IMR-90 (cell line): ENCODE measurements around the gene VGLL2. TPM values are rescaled to one million over a fixed set of nuclear protein-coding genes. Genes with fewer than 3 reads are reported as not detected.

Source experiments
- ATAC-seq: fragments of 200-7000 bp; cut with Tn5 transposase; 2 replicates; pipeline ENCODE4 v1.9.1; 2020; ENCODE audit warnings: low read depth, mild to moderate bottlenecking, moderate library complexity
- BruUV-seq: library from RNA; stranded (reverse); fragments of 400-500 nt; replicated peaks from 2 replicates; lab custom pipeline; 2021; lab: Mats Ljungman, UMichigan
- CTCF ChIA-PET: fragments of 300-600 bp; formaldehyde crosslinking; extraction: SDS; loops from one replicate; lab custom pipeline; 2021; ENCODE audit warnings: antibody characterized with exemption; lab: Yijun Ruan, JAX
- POLR2A ChIA-PET: fragments of 300-600 bp; sonication (Branson Sonifier 250); formaldehyde crosslinking; loops from one replicate; lab custom pipeline; 2022; ENCODE audit warnings: antibody characterized with exemption; ENCODE audit not compliant: unreplicated experiment; lab: Charles Lee
- DNase-seq: peaks from one replicate; pipeline ENCODE4 v3.0.0; 2013
- H2AFZ ChIP-seq: replicated peaks from 2 replicates; pipeline ENCODE3; 2013; ENCODE audit warnings: low read length, mild to moderate bottlenecking; ENCODE audit not compliant: poor library complexity
- H2AK5ac ChIP-seq: 2 replicates; pipeline ENCODE4 v1.6.1; 2013; ENCODE audit warnings: low read depth, low read length, inconsistent platforms
- H2AK9ac ChIP-seq: replicated peaks from 2 replicates; pipeline ENCODE3; 2013; ENCODE audit warnings: mild to moderate bottlenecking, low read depth, low read length, moderate library complexity; ENCODE audit not compliant: poor library complexity
- H2BK120ac ChIP-seq: 2 replicates; pipeline ENCODE4 v1.6.1; 2013; ENCODE audit warnings: low read depth, low read length, inconsistent platforms
- H2BK15ac ChIP-seq: 3 replicates; pipeline ENCODE4 v1.6.1; 2013; ENCODE audit warnings: low read depth, low read length, inconsistent platforms
- H2BK20ac ChIP-seq: 2 replicates; pipeline ENCODE4 v1.6.1; 2013; ENCODE audit warnings: low read depth, mild to moderate bottlenecking, inconsistent platforms, low read length, moderate library complexity
- H2BK5ac ChIP-seq: 2 replicates; pipeline ENCODE4 v1.6.1; 2013; ENCODE audit warnings: mild to moderate bottlenecking, low read depth, low read length, inconsistent platforms; ENCODE audit not compliant: poor library complexity, severe bottlenecking
- H3K14ac ChIP-seq: replicated peaks from 2 replicates; pipeline ENCODE4 v1.6.1; 2013; ENCODE audit warnings: low read depth, low read length, inconsistent platforms
- H3K18ac ChIP-seq: 2 replicates; pipeline ENCODE4 v1.6.1; 2013; ENCODE audit warnings: low read depth, low read length, control low read depth
- H3K23ac ChIP-seq: 2 replicates; pipeline ENCODE4 v1.6.1; 2013; ENCODE audit warnings: low read depth, low read length, inconsistent platforms
- H3K27ac ChIP-seq: 2 replicates; pipeline ENCODE4 v1.5.1; 2013; ENCODE audit warnings: mild to moderate bottlenecking, control low read depth, low read length; ENCODE audit not compliant: insufficient read depth
- H3K27me3 ChIP-seq: 2 replicates; pipeline ENCODE4 v1.6.1; 2013; ENCODE audit warnings: low read length; ENCODE audit not compliant: control insufficient read depth, insufficient read depth
- H3K36me3 ChIP-seq: 2 replicates; pipeline ENCODE4 v1.6.1; 2013; ENCODE audit warnings: low read length, mixed read lengths; ENCODE audit not compliant: control insufficient read depth, insufficient read depth
- H3K4ac ChIP-seq: 2 replicates; pipeline ENCODE4 v1.6.1; 2013; ENCODE audit warnings: low read depth, low read length, inconsistent platforms
- H3K4me1 ChIP-seq: 2 replicates; pipeline ENCODE4 v1.6.1; 2013; ENCODE audit warnings: low read length, mixed read lengths; ENCODE audit not compliant: control insufficient read depth, insufficient read depth
- H3K4me2 ChIP-seq: 2 replicates; pipeline ENCODE4 v1.6.1; 2013; ENCODE audit warnings: low read depth, mild to moderate bottlenecking, control low read depth, low read length, moderate library complexity
- H3K4me3 ChIP-seq: 2 replicates; pipeline ENCODE4 v1.5.1; 2013; ENCODE audit warnings: low read depth, mild to moderate bottlenecking, control low read depth, low read length, moderate library complexity; ENCODE audit not compliant: insufficient read depth
- H3K56ac ChIP-seq: 2 replicates; pipeline ENCODE4 v1.6.1; 2013; ENCODE audit warnings: low read length, inconsistent platforms; ENCODE audit not compliant: insufficient read depth; ENCODE audit errors: extremely low read depth
- H3K79me1 ChIP-seq, 2 experiments: 2 replicates each; pipeline ENCODE4 v1.6.1; 2013; ENCODE audit warnings: low read length in 2 of 2, inconsistent platforms in 1 of 2, low read depth in 1 of 2
- H3K9ac ChIP-seq: 2 replicates; pipeline ENCODE4 v1.6.1; 2013; ENCODE audit warnings: low read depth, low read length, control low read depth
- H3K9me1 ChIP-seq: 2 replicates; pipeline ENCODE4 v1.6.1; 2013; ENCODE audit warnings: low read length, inconsistent platforms; ENCODE audit not compliant: insufficient read depth
- H3K9me3 ChIP-seq: 2 replicates; pipeline ENCODE4 v1.6.1; 2013; ENCODE audit warnings: low read length; ENCODE audit not compliant: control insufficient read depth, insufficient read depth
- H4K20me1 ChIP-seq: 2 replicates; pipeline ENCODE4 v1.6.1; 2013; ENCODE audit warnings: low read length, inconsistent platforms; ENCODE audit not compliant: insufficient read depth
- H4K5ac ChIP-seq: 2 replicates; pipeline ENCODE4 v1.6.1; 2013; ENCODE audit warnings: mild to moderate bottlenecking, low read depth, low read length, control low read depth
- H4K8ac ChIP-seq, 2 experiments: 2 replicates each; pipeline ENCODE4 v1.6.1; 2013; ENCODE audit warnings: low read depth in 2 of 2, low read length in 2 of 2, control low read depth in 1 of 2, inconsistent platforms in 1 of 2
- H4K91ac ChIP-seq: 2 replicates; pipeline ENCODE4 v1.6.1; 2013; ENCODE audit warnings: low read depth, low read length, inconsistent platforms; ENCODE audit not compliant: insufficient read depth
- BHLHE40 ChIP-seq: fragments of 150-350 bp; IDR thresholded peaks from 2 replicates; pipeline ENCODE4 v1.6.1; 2016; ENCODE audit warnings: mild to moderate bottlenecking, low read depth, low read length
- CEBPB ChIP-seq: IDR thresholded peaks from 2 replicates; pipeline ENCODE4 v1.6.1; 2012; ENCODE audit warnings: low read depth, low read length, improper control_type of control experiment
- CHD1 ChIP-seq: IDR thresholded peaks from 2 replicates; pipeline ENCODE4 v1.6.1; 2012; ENCODE audit warnings: low read depth, low read length, improper control_type of control experiment
- MAFK ChIP-seq: IDR thresholded peaks from 2 replicates; pipeline ENCODE4 v1.6.1; 2012; ENCODE audit warnings: low read depth, low read length, improper control_type of control experiment
- NFE2L2 ChIP-seq: fragments of 150-350 bp; IDR thresholded peaks from 2 replicates; pipeline ENCODE4 v1.6.1; 2016; ENCODE audit warnings: low read depth, mild to moderate bottlenecking, low read length
- POLR2A ChIP-seq: IDR thresholded peaks from 2 replicates; pipeline ENCODE4 v1.6.1; 2012; ENCODE audit warnings: mild to moderate bottlenecking, low read depth, low read length
- RAD21 ChIP-seq: IDR thresholded peaks from 2 replicates; pipeline ENCODE4 v1.6.1; 2012; ENCODE audit warnings: low read length, improper control_type of control experiment
- RCOR1 ChIP-seq: IDR thresholded peaks from 2 replicates; pipeline ENCODE4 v1.6.1; 2012; ENCODE audit warnings: mild to moderate bottlenecking, low read length, improper control_type of control experiment; ENCODE audit not compliant: insufficient replicate concordance
- RFX5 ChIP-seq: IDR thresholded peaks from 2 replicates; pipeline ENCODE4 v1.8.0; 2012; ENCODE audit warnings: low read depth, mild to moderate bottlenecking, low read length, moderate library complexity
- SMC3 ChIP-seq: fragments of 150-350 bp; IDR thresholded peaks from 2 replicates; pipeline ENCODE4 v1.6.1; 2016; ENCODE audit warnings: low read depth, mild to moderate bottlenecking, antibody characterized with exemption, low read length, moderate library complexity
- WGBS, 2 experiments: methylation state at CpG; one replicate each; pipeline versions ENCODE4 v1.1.5 to v1.1.7; 2013; ENCODE audit warnings: missing lambda C conversion rate in 2 of 2; ENCODE audit not compliant: insufficient read length in 1 of 2; ENCODE audit errors: extremely low coverage in 2 of 2; 5-methylcytosine and 5-hydroxymethylcytosine counted together
- dilution Hi-C: fragments of 300-500 bp; cut with HindIII; formaldehyde crosslinking; loops from one replicate; pipeline ENCODE4 v1.14.3; 2018; ENCODE audit warnings: low sequenced_read_pairs; ENCODE audit not compliant: unreplicated experiment
- in situ Hi-C: fragments of 300-500 bp; cut with MboI; formaldehyde crosslinking; loops from 3 replicates; pipeline ENCODE4 v1.14.3; 2019; ENCODE audit warnings: low sequenced_read_pairs, inconsistent platforms, mixed read lengths
- intact Hi-C: fragments of 100-400 bp; cut with micrococcal nuclease; formaldehyde crosslinking; loops from 2 replicates; pipeline ENCODE4 v1.10.0; 2022
- polyA plus RNA-seq, 3 experiments: library from polyadenylated mRNA; depleted of rRNA; stranded (reverse); fragments of >200 nt; gene quantifications; 2 replicates each; pipeline ENCODE4 v1.2.3, GENCODE V29; 2012; ENCODE audit warnings: low replicate concordance in 1 of 3
- total RNA-seq: library from RNA; depleted of rRNA; stranded (reverse); fragments of >200 nt; gene quantifications from 2 replicates; pipeline ENCODE4 v1.2.3, GENCODE V29; 2012
- TF ChIP-seq, protein P1 (sequence below): conservative IDR thresholded peaks from 2 replicates; pipeline ENCODE4 v1.5.1; 2012; ENCODE audit warnings: mild to moderate bottlenecking, low read depth, low read length, improper control_type of control experiment
- TF ChIP-seq, protein P2 (sequence below): fragments of 150-350 bp; IDR thresholded peaks from 2 replicates; pipeline ENCODE4 v1.6.1; 2016; ENCODE audit warnings: low read depth, mild to moderate bottlenecking, low read length, moderate library complexity, borderline replicate concordance

The VGLL2 gene
- total and polyA plus RNA-seq, 2 of the 4 experiments (the other 2 are of a cell fraction): not detected

DNA sequence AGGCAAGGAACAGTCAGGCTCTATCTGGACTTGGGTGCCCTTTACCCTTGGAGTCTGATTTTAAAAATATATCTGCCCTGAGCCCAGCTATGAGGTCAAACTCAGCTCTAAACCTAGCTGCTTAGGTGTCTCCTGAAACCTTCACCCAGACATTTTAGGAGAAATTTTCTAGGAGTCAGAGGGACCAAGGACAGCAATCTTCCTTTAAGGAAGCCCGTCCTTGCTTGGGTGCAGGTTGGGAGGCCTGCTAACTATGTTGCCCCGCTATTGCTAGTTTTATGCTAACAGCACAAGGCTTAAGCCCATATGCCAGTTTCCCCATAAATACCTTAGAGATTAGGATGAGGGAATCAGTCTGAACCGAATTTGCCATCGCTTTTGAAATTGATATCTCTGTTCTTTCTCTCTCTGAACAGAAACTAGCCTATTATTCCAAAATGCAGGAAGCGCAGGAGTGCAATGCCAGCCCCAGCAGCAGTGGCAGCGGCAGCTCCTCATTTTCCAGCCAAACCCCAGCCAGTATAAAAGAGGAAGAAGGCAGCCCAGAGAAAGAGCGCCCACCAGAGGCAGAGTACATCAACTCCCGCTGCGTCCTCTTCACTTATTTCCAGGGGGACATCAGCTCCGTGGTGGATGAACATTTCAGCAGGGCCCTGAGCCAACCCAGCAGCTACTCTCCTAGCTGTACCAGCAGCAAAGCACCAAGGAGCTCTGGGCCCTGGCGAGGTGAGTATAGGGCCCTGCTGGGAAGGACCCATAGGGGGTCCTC lies 2.6 kb downstream of the VGLL2 start:
- no peak overlapping the region for H3K27ac ChIP-seq
- no peak overlapping the region for H3K4me3 ChIP-seq
- H3K56ac ChIP-seq: no peak overlapping the region
- no peak overlapping the region for H2AFZ ChIP-seq
- H3K36me3 ChIP-seq: no peaks in the 10 kb centered on the region
- DNase-seq (no peak), ATAC-seq (no peak)
- BruUV-seq: no TSS peak
- H3K4ac ChIP-seq: no peak overlapping the region
- H3K9ac ChIP-seq: no peak overlapping the region
- H2BK20ac ChIP-seq: no peak overlapping the region
- dilution Hi-C loops (no loop called here), in situ Hi-C loops (no loop called here), intact Hi-C loops (no loop called here)
- H2BK5ac ChIP-seq: no peak overlapping the region
- no peak overlapping the region for H2BK15ac ChIP-seq
- H2AK9ac ChIP-seq: no peak overlapping the region
- no peak overlapping the region for H4K8ac ChIP-seq
- no peak for TF ChIP-seq CEBPB
- TF ChIP-seq, protein P1, sequence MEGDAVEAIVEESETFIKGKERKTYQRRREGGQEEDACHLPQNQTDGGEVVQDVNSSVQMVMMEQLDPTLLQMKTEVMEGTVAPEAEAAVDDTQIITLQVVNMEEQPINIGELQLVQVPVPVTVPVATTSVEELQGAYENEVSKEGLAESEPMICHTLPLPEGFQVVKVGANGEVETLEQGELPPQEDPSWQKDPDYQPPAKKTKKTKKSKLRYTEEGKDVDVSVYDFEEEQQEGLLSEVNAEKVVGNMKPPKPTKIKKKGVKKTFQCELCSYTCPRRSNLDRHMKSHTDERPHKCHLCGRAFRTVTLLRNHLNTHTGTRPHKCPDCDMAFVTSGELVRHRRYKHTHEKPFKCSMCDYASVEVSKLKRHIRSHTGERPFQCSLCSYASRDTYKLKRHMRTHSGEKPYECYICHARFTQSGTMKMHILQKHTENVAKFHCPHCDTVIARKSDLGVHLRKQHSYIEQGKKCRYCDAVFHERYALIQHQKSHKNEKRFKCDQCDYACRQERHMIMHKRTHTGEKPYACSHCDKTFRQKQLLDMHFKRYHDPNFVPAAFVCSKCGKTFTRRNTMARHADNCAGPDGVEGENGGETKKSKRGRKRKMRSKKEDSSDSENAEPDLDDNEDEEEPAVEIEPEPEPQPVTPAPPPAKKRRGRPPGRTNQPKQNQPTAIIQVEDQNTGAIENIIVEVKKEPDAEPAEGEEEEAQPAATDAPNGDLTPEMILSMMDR: no peak
- no peak for TF ChIP-seq RAD21
- TF ChIP-seq RFX5: no peak
- no peak for TF ChIP-seq BHLHE40
- TF ChIP-seq SMC3: no peak
- TF ChIP-seq CHD1: no peak
- no peak for TF ChIP-seq POLR2A
- TF ChIP-seq MAFK: no peak
- TF ChIP-seq RCOR1: no peak
- no peak for TF ChIP-seq NFE2L2
- TF ChIP-seq, protein P2, sequence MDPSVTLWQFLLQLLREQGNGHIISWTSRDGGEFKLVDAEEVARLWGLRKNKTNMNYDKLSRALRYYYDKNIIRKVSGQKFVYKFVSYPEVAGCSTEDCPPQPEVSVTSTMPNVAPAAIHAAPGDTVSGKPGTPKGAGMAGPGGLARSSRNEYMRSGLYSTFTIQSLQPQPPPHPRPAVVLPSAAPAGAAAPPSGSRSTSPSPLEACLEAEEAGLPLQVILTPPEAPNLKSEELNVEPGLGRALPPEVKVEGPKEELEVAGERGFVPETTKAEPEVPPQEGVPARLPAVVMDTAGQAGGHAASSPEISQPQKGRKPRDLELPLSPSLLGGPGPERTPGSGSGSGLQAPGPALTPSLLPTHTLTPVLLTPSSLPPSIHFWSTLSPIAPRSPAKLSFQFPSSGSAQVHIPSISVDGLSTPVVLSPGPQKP: no peak
- ChIA-PET POLR2A (no interaction called here), CTCF (no interaction called here)
- no peaks in the 10 kb centered on the region for H3K9me1 ChIP-seq
- no peak overlapping the region for H3K23ac ChIP-seq
- H3K18ac ChIP-seq: no peak overlapping the region
- no peaks in the 10 kb centered on the region for H4K20me1 ChIP-seq
- no peak overlapping the region for H3K14ac ChIP-seq
- no peak overlapping the region for H4K5ac ChIP-seq
- WGBS, 2 experiments: 11% methylated on average over 3 of the region's 11 CpGs; no CpG with 5 or more reads in 1 of the 2 experiments
- H4K91ac ChIP-seq: no peak overlapping the region
- no peaks in the 10 kb centered on the region; the same call in 1 of the 2 replicates for H3K4me1 ChIP-seq
- no peak overlapping the region for H3K4me2 ChIP-seq
- H2BK120ac ChIP-seq: no peak overlapping the region
- no peak overlapping the region for H2AK5ac ChIP-seq
- peaks cover 84% of the 10 kb centered on the region for H3K27me3 ChIP-seq
- peaks cover 4% of the 10 kb centered on the region for H3K9me3 ChIP-seq
- H3K79me1 ChIP-seq: no peaks in the 10 kb centered on the region
